GM18868 (cell line): ENCODE data around the gene GOLGA6L10.
"Not testable (repeated sequence)": the region's sequence is repeated elsewhere in the genome, so short reads cannot be mapped to it uniquely, and the experiment has no call there.

Experiments used
- ATAC-seq: cut with Tn5 transposase; IDR thresholded peaks from one replicate; pipeline ENCODE4 v1.9.1; 2021; ENCODE audit warnings: mild to moderate bottlenecking, moderate library complexity; ENCODE audit not compliant: unreplicated experiment

The GOLGA6L10 gene

GRCh38 chr15:82319522-82320278 is 29.6 kb downstream of the GOLGA6L10 start:
- not testable (repeated sequence) for ATAC-seq

GRCh38 chr15:82318281-82318680 is 31.0 kb downstream of the GOLGA6L10 start:
- not testable (repeated sequence) for ATAC-seq

- not testable (repeated sequence) for ATAC-seq
Observed at GRCh38 chr15:82317516-82317915, 31.8 kb downstream of the GOLGA6L10 start.

GRCh38 chr15:82317091-82317489 is 32.2 kb downstream of the GOLGA6L10 start:
- no peak for ATAC-seq

- ATAC-seq = not testable (repeated sequence)
Observed at GRCh38 chr15:82316247-82317090, 32.8 kb downstream of the GOLGA6L10 start.

- ATAC-seq = no peak
Observed at GRCh38 chr15:82315519-82316246, 33.6 kb downstream of the GOLGA6L10 start.

- no peak for ATAC-seq
Observed at GRCh38 chr15:82314769-82315518, 34.3 kb downstream of the GOLGA6L10 start.

GRCh38 chr15:82313951-82314768 is 35.1 kb downstream of the GOLGA6L10 start:
- not testable (repeated sequence) for ATAC-seq

- ATAC-seq = no peak
Observed at GRCh38 chr15:82313446-82313845, 35.8 kb downstream of the GOLGA6L10 start.

- no peak for ATAC-seq
Observed at GRCh38 chr15:82312586-82313349, 36.5 kb downstream of the GOLGA6L10 start.

- not testable (repeated sequence) for ATAC-seq
Observed at GRCh38 chr15:82311321-82311720, 38.0 kb downstream of the GOLGA6L10 start.

GRCh38 chr15:82309802-82310201 is 39.5 kb downstream of the GOLGA6L10 start:
- no peak for ATAC-seq

- ATAC-seq = no peak
Observed at GRCh38 chr15:82307714-82308081, 41.6 kb downstream of the GOLGA6L10 start.

GRCh38 chr15:82306791-82307713 is 42.2 kb downstream of the GOLGA6L10 start:
- no peak for ATAC-seq

- ATAC-seq = no peak
Observed at GRCh38 chr15:82305621-82306048, 43.6 kb downstream of the GOLGA6L10 start.

- no peak for ATAC-seq
Observed at GRCh38 chr15:82304778-82305090, 44.5 kb downstream of the GOLGA6L10 start.

GRCh38 chr15:82303956-82304777 is 45.1 kb downstream of the GOLGA6L10 start:
- no peak for ATAC-seq
